ENCODE results near the gene MRPL43. TPM values are rescaled to one million over a fixed set of nuclear protein-coding genes. Genes with fewer than 3 reads are reported as not detected.
A peak's percentile ranks its signal among the peaks of the same experiment; 100 is the strongest.

Gene MRPL43
- total and polyA plus RNA-seq, 2 donors (not counting 3 experiments of a cell fraction or from before 2014, with no cell fraction given) = 75.0 to 144 TPM

DNA sequence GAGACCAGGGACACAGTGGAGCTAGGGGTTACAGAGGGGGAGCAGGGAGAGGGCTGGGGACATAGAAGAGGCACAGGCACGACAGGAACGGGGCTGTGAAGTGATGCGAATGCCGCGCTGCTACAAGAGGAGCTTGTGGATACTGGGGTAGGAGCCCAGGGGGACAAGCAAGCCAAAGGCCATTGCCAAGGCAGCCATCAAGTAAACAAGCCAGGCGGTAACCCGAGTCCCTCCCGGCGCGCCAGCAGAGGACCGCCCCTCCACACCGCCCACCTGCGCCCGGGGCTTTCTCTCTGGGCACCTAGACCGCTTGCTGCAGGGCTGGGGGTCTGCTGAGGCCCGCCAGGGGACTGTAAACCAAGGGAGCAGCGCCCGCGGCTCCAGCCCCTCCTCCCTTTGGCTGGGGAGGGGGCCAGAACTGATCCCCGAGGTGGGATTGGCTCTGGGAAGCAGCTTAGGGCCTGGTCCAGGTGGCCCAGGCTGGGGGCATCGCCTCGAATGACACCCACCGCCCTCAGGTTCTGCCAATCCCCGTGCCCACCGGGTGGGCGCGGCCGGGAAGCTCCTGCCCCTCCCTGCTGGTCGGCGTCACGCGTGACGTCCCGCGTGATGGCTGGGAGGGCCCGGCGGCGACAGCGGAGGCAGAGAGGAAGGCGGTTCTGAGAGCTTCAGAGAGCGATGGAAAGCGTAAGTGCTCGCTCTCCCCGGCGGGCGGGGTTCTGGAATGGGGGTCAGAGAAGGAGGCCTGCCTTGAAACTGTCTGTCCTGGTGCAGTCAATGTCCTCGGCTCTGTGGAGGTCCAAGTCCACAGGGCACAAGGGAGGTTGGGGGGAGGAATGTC lies 44.7 kb upstream of the MRPL43 start:
- peak overlapping the region; percentile 91 for H3K27ac ChIP-seq (ENCODE audit: insufficient read depth, low read depth, low read length)
- dilution Hi-C loops (cut with MboI; ENCODE audit: extremely low pct_ligation_motif_present, low sequenced_read_pairs) = no loop called here
- H3K9ac ChIP-seq (replicated peaks; ENCODE audit: extremely low read depth, insufficient read depth, low read length) = peak overlapping the region; percentile 90
- H3K9me1 ChIP-seq (replicated peaks; ENCODE audit: control insufficient read depth, extremely low read depth, insufficient read depth, low read length) = no peaks in the 10 kb centered on the region
- H3K27me3 ChIP-seq (ENCODE audit: control insufficient read depth in 2 of 2, insufficient read depth in 2 of 2, low read length in 2 of 2) = peaks cover 0 to 9% of the 10 kb centered on the region in 2 experiments
- intact Hi-C loops (cut with micrococcal nuclease) = loop anchor here (1.0 to 5.0 kb wide), 4 partner anchors 9 to 35 kb away; no protein-coding TSS in a partner anchor
- H3K79me2 ChIP-seq (ENCODE audit: control insufficient read depth, insufficient read depth, low read length) = peaks cover 11% of the 10 kb centered on the region
- peak overlapping the region; percentile 48 to 77 (median 71) for H3K4me3 ChIP-seq (replicated peaks in 1 of 3; ENCODE audit: insufficient read depth in 1 of 3, low read depth in 1 of 3, low read length in 3 of 3)
- no peaks in the 10 kb centered on the region for H4K20me1 ChIP-seq (replicated peaks; ENCODE audit: control insufficient read depth, extremely low read depth, insufficient read depth, low read length)
- no peaks in the 10 kb centered on the region for H3K9me3 ChIP-seq (replicated peaks; ENCODE audit: control insufficient read depth, insufficient read depth, low read length)
- peaks cover 16% of the 10 kb centered on the region for H3K4me1 ChIP-seq (ENCODE audit: control insufficient read depth, extremely low read depth, insufficient read depth, low read length)
- H3K36me3 ChIP-seq (ENCODE audit: control insufficient read depth in 2 of 2, extremely low read depth in 1 of 2, insufficient read depth in 2 of 2, low read length in 2 of 2) = peaks cover 10 to 18% of the 10 kb centered on the region in 2 experiments
- H2AFZ ChIP-seq (ENCODE audit: low read depth, low read length) = peak overlapping the region; percentile 94
- ChIA-PET POLR2A (no interaction called here), CTCF (interaction anchor here (1.0 to 6.3 kb wide), 11 partner anchors 9 to 143 kb away, joined by 3 to 74 read pairs (median 7); partner anchors contain the start of gene KAZALD1)
- no TSS peak for BruUV-seq (replicated peaks)
- TF ChIP-seq MYC (IDR thresholded peaks at IDR 0.05; ENCODE audit: low read depth, low read length) = no peak
- no peak for TF ChIP-seq JUN (IDR thresholded peaks at IDR 0.05; ENCODE audit: borderline replicate concordance, insufficient read depth, insufficient read length, low read depth)
- TF ChIP-seq, protein P1, sequence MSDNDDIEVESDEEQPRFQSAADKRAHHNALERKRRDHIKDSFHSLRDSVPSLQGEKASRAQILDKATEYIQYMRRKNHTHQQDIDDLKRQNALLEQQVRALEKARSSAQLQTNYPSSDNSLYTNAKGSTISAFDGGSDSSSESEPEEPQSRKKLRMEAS (IDR thresholded peaks at IDR 0.05; ENCODE audit: insufficient read depth, insufficient read length) = no peak
- no peak for TF ChIP-seq GATA2 (IDR thresholded peaks at IDR 0.05; ENCODE audit: insufficient read depth, insufficient read length, low read depth, low read length)
- TF ChIP-seq POLR2A (IDR thresholded peaks at IDR 0.05; ENCODE audit: low read depth, low read length) = no peak
- TF ChIP-seq POLR2AphosphoS5 (IDR thresholded peaks at IDR 0.05; ENCODE audit: insufficient read depth, low read depth, low read length) = no peak
- no peak for TF ChIP-seq EZH2 (IDR thresholded peaks at IDR 0.05; ENCODE audit: borderline replicate concordance, low read depth, low read length, severe bottlenecking)
- no peak for TF ChIP-seq FOS (IDR thresholded peaks at IDR 0.05; ENCODE audit: borderline replicate concordance, insufficient read depth, low read length)
- TF ChIP-seq, protein P2, sequence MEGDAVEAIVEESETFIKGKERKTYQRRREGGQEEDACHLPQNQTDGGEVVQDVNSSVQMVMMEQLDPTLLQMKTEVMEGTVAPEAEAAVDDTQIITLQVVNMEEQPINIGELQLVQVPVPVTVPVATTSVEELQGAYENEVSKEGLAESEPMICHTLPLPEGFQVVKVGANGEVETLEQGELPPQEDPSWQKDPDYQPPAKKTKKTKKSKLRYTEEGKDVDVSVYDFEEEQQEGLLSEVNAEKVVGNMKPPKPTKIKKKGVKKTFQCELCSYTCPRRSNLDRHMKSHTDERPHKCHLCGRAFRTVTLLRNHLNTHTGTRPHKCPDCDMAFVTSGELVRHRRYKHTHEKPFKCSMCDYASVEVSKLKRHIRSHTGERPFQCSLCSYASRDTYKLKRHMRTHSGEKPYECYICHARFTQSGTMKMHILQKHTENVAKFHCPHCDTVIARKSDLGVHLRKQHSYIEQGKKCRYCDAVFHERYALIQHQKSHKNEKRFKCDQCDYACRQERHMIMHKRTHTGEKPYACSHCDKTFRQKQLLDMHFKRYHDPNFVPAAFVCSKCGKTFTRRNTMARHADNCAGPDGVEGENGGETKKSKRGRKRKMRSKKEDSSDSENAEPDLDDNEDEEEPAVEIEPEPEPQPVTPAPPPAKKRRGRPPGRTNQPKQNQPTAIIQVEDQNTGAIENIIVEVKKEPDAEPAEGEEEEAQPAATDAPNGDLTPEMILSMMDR (IDR thresholded peaks at IDR 0.05; ENCODE audit: extremely low read depth in 1 of 2, insufficient read depth in 1 of 2, low read depth in 1 of 2, low read length in 2 of 2) = no peak
- FAIRE-seq (no peak), DNase-seq (ENCODE audit: low read depth, low spot score) (no peak)
- peak overlapping the region; percentile 66 for H3K4me2 ChIP-seq (ENCODE audit: insufficient read depth, low read length)
